ENCODE measurements around the gene TMEM161A. TPM values are rescaled to one million over a fixed set of nuclear protein-coding genes. Genes with fewer than 3 reads are reported as not detected.

The TMEM161A gene
- total and polyA plus RNA-seq, 2 of the 13 experiments (the other 11 are each of a cell fraction or from before 2014, with no cell fraction given), result 25.9 to 31.4 TPM

DNA sequence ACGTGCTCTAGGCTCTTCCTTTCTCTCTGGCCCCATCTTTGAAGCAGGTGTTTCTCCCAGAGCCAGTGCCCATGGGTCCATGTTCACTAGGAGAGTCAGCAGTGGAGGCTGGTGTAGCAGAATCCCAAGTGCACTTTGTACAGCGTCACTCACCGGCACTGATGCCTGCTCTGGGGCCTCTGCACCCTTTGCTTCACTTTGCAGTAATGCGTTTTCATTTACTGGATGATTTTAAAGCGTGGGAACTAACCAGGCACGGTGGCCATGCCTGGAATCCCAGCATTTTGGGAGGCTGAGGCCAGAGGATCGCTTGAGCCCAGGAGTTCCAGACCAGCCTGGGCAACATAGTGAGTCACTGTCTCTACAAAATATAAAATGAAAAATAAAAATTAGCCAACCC, 43.8 kb downstream of the TMEM161A start (continued):
- no peak for TF ChIP-seq JUND (CRISPR knock-in tag; IDR thresholded peaks at IDR 0.05)
- TF ChIP-seq CREB1 (IDR thresholded peaks at IDR 0.05), result no peak
- TF ChIP-seq CREB1 (CRISPR knock-in tag; IDR thresholded peaks at IDR 0.05), result no peak
- TF ChIP-seq PAF1 (CRISPR knock-in tag; IDR thresholded peaks at IDR 0.05), result no peak
- no peak for TF ChIP-seq SAFB2 (CRISPR knock-in tag; IDR thresholded peaks at IDR 0.05; ENCODE audit: borderline replicate concordance, low read depth)
- no peak for TF ChIP-seq NFKB2 (CRISPR knock-in tag; IDR thresholded peaks at IDR 0.05; ENCODE audit: borderline replicate concordance)
- TF ChIP-seq, protein P1, sequence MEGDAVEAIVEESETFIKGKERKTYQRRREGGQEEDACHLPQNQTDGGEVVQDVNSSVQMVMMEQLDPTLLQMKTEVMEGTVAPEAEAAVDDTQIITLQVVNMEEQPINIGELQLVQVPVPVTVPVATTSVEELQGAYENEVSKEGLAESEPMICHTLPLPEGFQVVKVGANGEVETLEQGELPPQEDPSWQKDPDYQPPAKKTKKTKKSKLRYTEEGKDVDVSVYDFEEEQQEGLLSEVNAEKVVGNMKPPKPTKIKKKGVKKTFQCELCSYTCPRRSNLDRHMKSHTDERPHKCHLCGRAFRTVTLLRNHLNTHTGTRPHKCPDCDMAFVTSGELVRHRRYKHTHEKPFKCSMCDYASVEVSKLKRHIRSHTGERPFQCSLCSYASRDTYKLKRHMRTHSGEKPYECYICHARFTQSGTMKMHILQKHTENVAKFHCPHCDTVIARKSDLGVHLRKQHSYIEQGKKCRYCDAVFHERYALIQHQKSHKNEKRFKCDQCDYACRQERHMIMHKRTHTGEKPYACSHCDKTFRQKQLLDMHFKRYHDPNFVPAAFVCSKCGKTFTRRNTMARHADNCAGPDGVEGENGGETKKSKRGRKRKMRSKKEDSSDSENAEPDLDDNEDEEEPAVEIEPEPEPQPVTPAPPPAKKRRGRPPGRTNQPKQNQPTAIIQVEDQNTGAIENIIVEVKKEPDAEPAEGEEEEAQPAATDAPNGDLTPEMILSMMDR (CRISPR knock-in tag; IDR thresholded peaks at IDR 0.05), result no peak; the same call in 1 of the 2 replicates
- no peak for TF ChIP-seq GABPB1 (CRISPR knock-in tag; IDR thresholded peaks at IDR 0.05)
- peak; percentile 45; the same call in 1 of the 2 replicates for TF ChIP-seq ZNF547 (CRISPR knock-in tag; IDR thresholded peaks at IDR 0.05)
- TF ChIP-seq, protein P2, sequence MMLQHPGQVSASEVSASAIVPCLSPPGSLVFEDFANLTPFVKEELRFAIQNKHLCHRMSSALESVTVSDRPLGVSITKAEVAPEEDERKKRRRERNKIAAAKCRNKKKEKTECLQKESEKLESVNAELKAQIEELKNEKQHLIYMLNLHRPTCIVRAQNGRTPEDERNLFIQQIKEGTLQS (CRISPR knock-in tag; IDR thresholded peaks at IDR 0.05), result no peak
- TF ChIP-seq KMT2B (CRISPR knock-in tag; IDR thresholded peaks at IDR 0.05), result no peak
- no peak for TF ChIP-seq ZNF75D (CRISPR knock-in tag; IDR thresholded peaks at IDR 0.05; ENCODE audit: borderline replicate concordance)
- no peak for TF ChIP-seq MZF1 (CRISPR knock-in tag; IDR thresholded peaks at IDR 0.05; ENCODE audit: borderline replicate concordance)
- no peak for TF ChIP-seq ZKSCAN5 (CRISPR knock-in tag; IDR thresholded peaks at IDR 0.05)
- TF ChIP-seq ZNF430 (CRISPR knock-in tag; IDR thresholded peaks at IDR 0.05), result no peak
- TF ChIP-seq ZFP82 (CRISPR knock-in tag; IDR thresholded peaks at IDR 0.05; ENCODE audit: borderline replicate concordance), result no peak
- TF ChIP-seq ZNF264 (CRISPR knock-in tag; IDR thresholded peaks at IDR 0.05), result no peak
- peak; percentile 60; the same call in 1 of the 2 replicates for TF ChIP-seq HDAC1 (CRISPR knock-in tag; IDR thresholded peaks at IDR 0.05)
- TF ChIP-seq RBM39 (IDR thresholded peaks at IDR 0.05; ENCODE audit: low read depth, low read length, poor library complexity, severe bottlenecking), result no peak
- TF ChIP-seq, protein P3, sequence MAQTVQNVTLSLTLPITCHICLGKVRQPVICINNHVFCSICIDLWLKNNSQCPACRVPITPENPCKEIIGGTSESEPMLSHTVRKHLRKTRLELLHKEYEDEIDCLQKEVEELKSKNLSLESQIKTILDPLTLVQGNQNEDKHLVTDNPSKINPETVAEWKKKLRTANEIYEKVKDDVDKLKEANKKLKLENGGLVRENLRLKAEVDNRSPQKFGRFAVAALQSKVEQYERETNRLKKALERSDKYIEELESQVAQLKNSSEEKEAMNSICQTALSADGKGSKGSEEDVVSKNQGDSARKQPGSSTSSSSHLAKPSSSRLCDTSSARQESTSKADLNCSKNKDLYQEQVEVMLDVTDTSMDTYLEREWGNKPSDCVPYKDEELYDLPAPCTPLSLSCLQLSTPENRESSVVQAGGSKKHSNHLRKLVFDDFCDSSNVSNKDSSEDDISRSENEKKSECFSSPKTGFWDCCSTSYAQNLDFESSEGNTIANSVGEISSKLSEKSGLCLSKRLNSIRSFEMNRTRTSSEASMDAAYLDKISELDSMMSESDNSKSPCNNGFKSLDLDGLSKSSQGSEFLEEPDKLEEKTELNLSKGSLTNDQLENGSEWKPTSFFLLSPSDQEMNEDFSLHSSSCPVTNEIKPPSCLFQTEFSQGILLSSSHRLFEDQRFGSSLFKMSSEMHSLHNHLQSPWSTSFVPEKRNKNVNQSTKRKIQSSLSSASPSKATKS (CRISPR knock-in tag; IDR thresholded peaks at IDR 0.05), result no peak
- TF ChIP-seq, protein P4, sequence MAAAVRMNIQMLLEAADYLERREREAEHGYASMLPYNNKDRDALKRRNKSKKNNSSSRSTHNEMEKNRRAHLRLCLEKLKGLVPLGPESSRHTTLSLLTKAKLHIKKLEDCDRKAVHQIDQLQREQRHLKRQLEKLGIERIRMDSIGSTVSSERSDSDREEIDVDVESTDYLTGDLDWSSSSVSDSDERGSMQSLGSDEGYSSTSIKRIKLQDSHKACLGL (CRISPR knock-in tag; IDR thresholded peaks at IDR 0.05), result no peak
- no peak for TF ChIP-seq KLF13 (CRISPR knock-in tag; IDR thresholded peaks at IDR 0.05)
- TF ChIP-seq ZNF598 (CRISPR knock-in tag; IDR thresholded peaks at IDR 0.05; ENCODE audit: borderline replicate concordance), result no peak
- TF ChIP-seq ZNF121 (CRISPR knock-in tag; IDR thresholded peaks at IDR 0.05), result peak; percentile 13; the same call in 1 of the 2 replicates
- no peak for TF ChIP-seq ZNF432 (CRISPR knock-in tag; IDR thresholded peaks at IDR 0.05; ENCODE audit: borderline replicate concordance)
- TF ChIP-seq ZNF781 (CRISPR knock-in tag; IDR thresholded peaks at IDR 0.05; ENCODE audit: borderline replicate concordance, not compliant biosample characterization), result no peak
